HFFc6 (cell line): Measurements from ENCODE around the gene DMKN. TPM values are rescaled to one million over a fixed set of nuclear protein-coding genes. Genes with fewer than 3 reads are reported as not detected.
A peak's percentile ranks its signal among the peaks of the same experiment; 100 is the strongest.

ENCODE experiments used
- DNase-seq: peaks from one replicate; pipeline ENCODE4 v3.0.0-alpha.2; 2018
- H3K27ac Mint-ChIP-seq: 2 replicates; pipeline ENCODE4 v1.8.0; 2020; ENCODE audit warnings: mild to moderate bottlenecking, mixed read lengths
- H3K27me3 Mint-ChIP-seq: 2 replicates; pipeline ENCODE4 v1.8.0; 2021; ENCODE audit warnings: mild to moderate bottlenecking, moderate library complexity, mixed read lengths; ENCODE audit not compliant: insufficient read depth
- H3K36me3 Mint-ChIP-seq: 2 replicates; pipeline ENCODE4 v1.8.0; 2021; ENCODE audit warnings: low read depth, mixed read lengths
- H3K4me1 Mint-ChIP-seq: 2 replicates; pipeline ENCODE4 v1.8.0; 2020; ENCODE audit warnings: low read depth, mixed read lengths
- H3K4me3 Mint-ChIP-seq: 2 replicates; pipeline ENCODE4 v1.8.0; 2020; ENCODE audit warnings: mild to moderate bottlenecking, moderate library complexity, mixed read lengths
- H3K9me3 Mint-ChIP-seq: 2 replicates; pipeline ENCODE4 v1.8.0; 2020; ENCODE audit warnings: mild to moderate bottlenecking, mixed read lengths
- CTCF ChIP-seq: fragments of 200-600 bp; sonication (generic); IDR thresholded peaks from 2 replicates; pipeline ENCODE4 v1.5.0; 2021; ENCODE audit warnings: antibody characterized with exemption, mild to moderate bottlenecking
- long read RNA-seq: library from polyadenylated mRNA; unstranded; transcript quantifications from one replicate; pipeline ENCODE4 v2.0.0, GENCODE V29; 2019
- total RNA-seq, 6 experiments: library from RNA; stranded (reverse); fragmentation: NEBNext Ultra II Directional; extraction: Animal tissue kit (Norgen Biotek cat#: 25700); gene quantifications; 2 replicates in 1 of 6; 3 replicates in 5 of 6; pipeline ENCODE4 v1.2.3, GENCODE V29; 2021

The DMKN gene
- total RNA-seq = under 1 TPM in 3 of 6 experiments, not detected in 3; 0.27 to 0.75 (median 0.73) TPM
- long read RNA-seq = 0 reads

- TF ChIP-seq CTCF = peak; percentile 36; the same call in 1 of the 2 replicates
- Mint-ChIP-seq H3K36me3 (no peaks in the 10 kb centered on the region), H3K9me3 (no peaks in the 10 kb centered on the region), H3K4me3 (peak within 1 kb of the TSS; percentile 32), H3K27ac (no peak within 1 kb of the TSS), H3K4me1 (peaks cover 34% of the 10 kb centered on the region), H3K27me3 (peaks cover 33% of the 10 kb centered on the region)
- peak; percentile 59 for DNase-seq
Measured at GRCh38 chr19:35513628-35514281, at the start of gene DMKN. Gene DMKN, minus strand, starts transcription at chr19:35513649. Its CDS starts 174 bp downstream, at chr19:35513475.

- H3K27ac Mint-ChIP-seq = no peak overlapping the region
- H3K36me3 Mint-ChIP-seq = no peaks in the 10 kb centered on the region
- TF ChIP-seq CTCF = no peak
- no peaks in the 10 kb centered on the region for H3K9me3 Mint-ChIP-seq
- DNase-seq = no peak
- H3K4me1 Mint-ChIP-seq = no peaks in the 10 kb centered on the region
- H3K4me3 Mint-ChIP-seq = no peak overlapping the region
- peaks cover 47% of the 10 kb centered on the region for H3K27me3 Mint-ChIP-seq
Measured at GRCh38 chr19:35562776-35563175, 49.3 kb upstream of the DMKN start.

GRCh38 chr19:35562336-35562735, 48.9 kb upstream of the DMKN start:
- TF ChIP-seq CTCF = no peak
- Mint-ChIP-seq H3K36me3 (no peaks in the 10 kb centered on the region), H3K27ac (no peak overlapping the region), H3K4me3 (no peak overlapping the region), H3K4me1 (no peaks in the 10 kb centered on the region), H3K27me3 (peaks cover 45% of the 10 kb centered on the region), H3K9me3 (no peaks in the 10 kb centered on the region)
- no peak for DNase-seq

- H3K27me3 Mint-ChIP-seq = peaks cover 45% of the 10 kb centered on the region
- no peaks in the 10 kb centered on the region for H3K9me3 Mint-ChIP-seq
- no peaks in the 10 kb centered on the region for H3K36me3 Mint-ChIP-seq
- no peak overlapping the region for H3K27ac Mint-ChIP-seq
- no peak overlapping the region for H3K4me3 Mint-ChIP-seq
- no peak for TF ChIP-seq CTCF
- no peak for DNase-seq
- no peaks in the 10 kb centered on the region for H3K4me1 Mint-ChIP-seq
Measured at GRCh38 chr19:35561436-35561835, 48.0 kb upstream of the DMKN start.

- Mint-ChIP-seq H3K27me3 (peaks cover 46% of the 10 kb centered on the region), H3K27ac (no peak overlapping the region), H3K4me1 (no peaks in the 10 kb centered on the region), H3K36me3 (no peaks in the 10 kb centered on the region), H3K9me3 (no peaks in the 10 kb centered on the region), H3K4me3 (no peak overlapping the region)
- TF ChIP-seq CTCF = no peak
- DNase-seq = no peak
Measured at GRCh38 chr19:35560677-35561076, 47.2 kb upstream of the DMKN start.
